ENCODE data around the gene RPLP2. TPM values are rescaled to one million over a fixed set of nuclear protein-coding genes. Genes with fewer than 3 reads are reported as not detected.

Gene RPLP2
- total and polyA plus RNA-seq, 2 experiments from 2014 or later: 263 to 726 TPM

GRCh38 chr11:862081-862661 is 52.4 kb downstream of the RPLP2 start:
- no peak overlapping the region for H2AFZ ChIP-seq
- no peaks in the 10 kb centered on the region for H3F3A ChIP-seq (ENCODE audit: insufficient read depth)
- no peaks in the 10 kb centered on the region for H3K9me2 ChIP-seq (ENCODE audit: insufficient read depth)
- TF ChIP-seq EZH2 (IDR thresholded peaks at IDR 0.05; ENCODE audit: insufficient read depth, poor library complexity, severe bottlenecking) (no peak), EZH2phosphoT487 (IDR thresholded peaks at IDR 0.05; ENCODE audit: insufficient read depth, low read depth) (no peak)
- H3K4me1 ChIP-seq (ENCODE audit: insufficient read depth): 0 out of 2 replicates have a peak, but pooled peaks cover 7% of the 10 kb centered on the region
- H4K20me1 ChIP-seq (ENCODE audit: insufficient read depth): no peaks in the 10 kb centered on the region
- WGBS, 2 experiments (ENCODE audit: low coverage in 1 of 2, low lambda C conversion rate in 2 of 2, missing lambda C conversion rate in 2 of 2): 60 to 70% methylated on average over 19 to 20 of the region's 20 CpGs
- no peak overlapping the region for H3K4me2 ChIP-seq (ENCODE audit: unreplicated experiment)
- no peaks in the 10 kb centered on the region for H3K9me3 ChIP-seq (ENCODE audit: low read depth)
- no peak overlapping the region for H3K27ac ChIP-seq
- no peak for DNase-seq
- H3K79me2 ChIP-seq (ENCODE audit: insufficient read depth): no peaks in the 10 kb centered on the region
- H3K4me3 ChIP-seq: no peak overlapping the region
- in situ Hi-C loops (cut with MboI): no loop called here
- no peaks in the 10 kb centered on the region for H3K27me3 ChIP-seq (replicated peaks; ENCODE audit: insufficient read depth)
- no peaks in the 10 kb centered on the region for H3K36me3 ChIP-seq (ENCODE audit: low read depth)
- H3K9ac ChIP-seq: no peak overlapping the region

Small RNAs within 50 kb of the gene (small RNA-seq; reads per million reads assigned to genes)
- not detected for gene SNORA52 (ENCODE audit: low read depth, low replicate concordance)

Other genes starting within 250 kb of the RPLP2 start
- 0.22 and 2.3 TPM in 2 replicates for gene LMNTD2, start 249.2 kb upstream of the RPLP2 start, total RNA-seq (2014; rRNA removed; shearing (Covaris generic))
- gene LMNTD2, start 249.2 kb upstream of the RPLP2 start, polyA plus RNA-seq (2016; fragmentation: Nextera tagmentation; extraction: Ambion mirVana): 0.35 and 0.36 TPM in 2 replicates
- 18.8 and 19.3 TPM in 2 replicates for gene RASSF7, start 249.0 kb upstream of the RPLP2 start, total RNA-seq (2014; rRNA removed; shearing (Covaris generic))
- gene RASSF7, start 249.0 kb upstream of the RPLP2 start, polyA plus RNA-seq (2016; fragmentation: Nextera tagmentation; extraction: Ambion mirVana): 10.6 and 11.9 TPM in 2 replicates
- 27.7 and 30.5 TPM in 2 replicates for gene PHRF1, start 233.5 kb upstream of the RPLP2 start, total RNA-seq (2014; rRNA removed; shearing (Covaris generic))
- 10.9 and 11.0 TPM in 2 replicates for gene PHRF1, start 233.5 kb upstream of the RPLP2 start, polyA plus RNA-seq (2016; fragmentation: Nextera tagmentation; extraction: Ambion mirVana)
- gene IRF7, start 194.0 kb upstream of the RPLP2 start, total RNA-seq (2014; rRNA removed; shearing (Covaris generic)): 3.7 and 11.8 TPM in 2 replicates
- 4.7 and 5.1 TPM in 2 replicates for gene IRF7, start 194.0 kb upstream of the RPLP2 start, polyA plus RNA-seq (2016; fragmentation: Nextera tagmentation; extraction: Ambion mirVana)
- not detected in 2 replicates for gene CDHR5, start 185.0 kb upstream of the RPLP2 start, total RNA-seq (2014; rRNA removed; shearing (Covaris generic))
- gene CDHR5, start 185.0 kb upstream of the RPLP2 start, polyA plus RNA-seq (2016; fragmentation: Nextera tagmentation; extraction: Ambion mirVana): not detected in 2 replicates
- gene SCT, start 182.8 kb upstream of the RPLP2 start, total RNA-seq (2014; rRNA removed; shearing (Covaris generic)): not detected in 2 replicates
- not detected in 2 replicates for gene SCT, start 182.8 kb upstream of the RPLP2 start, polyA plus RNA-seq (2016; fragmentation: Nextera tagmentation; extraction: Ambion mirVana)
- gene DRD4, start 172.7 kb upstream of the RPLP2 start, total RNA-seq (2014; rRNA removed; shearing (Covaris generic)): not detected in 2 replicates
- not detected in 2 replicates for gene DRD4, start 172.7 kb upstream of the RPLP2 start, polyA plus RNA-seq (2016; fragmentation: Nextera tagmentation; extraction: Ambion mirVana)
- 31.6 and 38.5 TPM in 2 replicates for gene DEAF1, start 114.7 kb upstream of the RPLP2 start, total RNA-seq (2014; rRNA removed; shearing (Covaris generic))
- gene DEAF1, start 114.7 kb upstream of the RPLP2 start, polyA plus RNA-seq (2016; fragmentation: Nextera tagmentation; extraction: Ambion mirVana): 31.7 and 35.0 TPM in 2 replicates
- 27.0 and 37.3 TPM in 2 replicates for gene TMEM80, start 114.2 kb upstream of the RPLP2 start, total RNA-seq (2014; rRNA removed; shearing (Covaris generic))
- gene TMEM80, start 114.2 kb upstream of the RPLP2 start, polyA plus RNA-seq (2016; fragmentation: Nextera tagmentation; extraction: Ambion mirVana): 47.9 and 50.1 TPM in 2 replicates
- 58.3 and 59.7 TPM in 2 replicates for gene EPS8L2, start 103.7 kb upstream of the RPLP2 start, total RNA-seq (2014; rRNA removed; shearing (Covaris generic))
- gene EPS8L2, start 103.7 kb upstream of the RPLP2 start, polyA plus RNA-seq (2016; fragmentation: Nextera tagmentation; extraction: Ambion mirVana): 46.4 and 48.2 TPM in 2 replicates
- gene TALDO1, start 62.5 kb upstream of the RPLP2 start, total RNA-seq (2014; rRNA removed; shearing (Covaris generic)): 185 and 216 TPM in 2 replicates
- gene TALDO1, start 62.5 kb upstream of the RPLP2 start, polyA plus RNA-seq (2016; fragmentation: Nextera tagmentation; extraction: Ambion mirVana): 313 and 318 TPM in 2 replicates
- gene GATD1, start 32.5 kb upstream of the RPLP2 start, total RNA-seq (2014; rRNA removed; shearing (Covaris generic)): 38.3 and 45.0 TPM in 2 replicates
- gene GATD1, start 32.5 kb upstream of the RPLP2 start, polyA plus RNA-seq (2016; fragmentation: Nextera tagmentation; extraction: Ambion mirVana): 27.0 and 27.4 TPM in 2 replicates
- 2.1 and 2.8 TPM in 2 replicates for gene CEND1, start 19.9 kb upstream of the RPLP2 start, total RNA-seq (2014; rRNA removed; shearing (Covaris generic))
- gene CEND1, start 19.9 kb upstream of the RPLP2 start, polyA plus RNA-seq (2016; fragmentation: Nextera tagmentation; extraction: Ambion mirVana): 3.4 and 3.9 TPM in 2 replicates
- 10.5 and 13.9 TPM in 2 replicates for gene SLC25A22, start 11.7 kb upstream of the RPLP2 start, total RNA-seq (2014; rRNA removed; shearing (Covaris generic))
- 18.7 and 19.4 TPM in 2 replicates for gene SLC25A22, start 11.7 kb upstream of the RPLP2 start, polyA plus RNA-seq (2016; fragmentation: Nextera tagmentation; extraction: Ambion mirVana)
- 4.2 and 6.4 TPM in 2 replicates for gene PIDD1, start 4.7 kb upstream of the RPLP2 start, total RNA-seq (2014; rRNA removed; shearing (Covaris generic))
- gene PIDD1, start 4.7 kb upstream of the RPLP2 start, polyA plus RNA-seq (2016; fragmentation: Nextera tagmentation; extraction: Ambion mirVana): 7.3 and 8.5 TPM in 2 replicates
- gene PNPLA2, start 8.9 kb downstream of the RPLP2 start, total RNA-seq (2014; rRNA removed; shearing (Covaris generic)): 35.2 and 38.7 TPM in 2 replicates
- 87.6 and 98.1 TPM in 2 replicates for gene PNPLA2, start 8.9 kb downstream of the RPLP2 start, polyA plus RNA-seq (2016; fragmentation: Nextera tagmentation; extraction: Ambion mirVana)
- 0.38 and 2.3 TPM in 2 replicates for gene CRACR2B, start 18.0 kb downstream of the RPLP2 start, total RNA-seq (2014; rRNA removed; shearing (Covaris generic))
- 1.2 and 2.0 TPM in 2 replicates for gene CRACR2B, start 18.0 kb downstream of the RPLP2 start, polyA plus RNA-seq (2016; fragmentation: Nextera tagmentation; extraction: Ambion mirVana)
- gene CD151, start 23.0 kb downstream of the RPLP2 start, total RNA-seq (2014; rRNA removed; shearing (Covaris generic)): 1,651 and 1,751 TPM in 2 replicates
- 796 and 807 TPM in 2 replicates for gene CD151, start 23.0 kb downstream of the RPLP2 start, polyA plus RNA-seq (2016; fragmentation: Nextera tagmentation; extraction: Ambion mirVana)
- gene POLR2L, start 32.6 kb downstream of the RPLP2 start, total RNA-seq (2014; rRNA removed; shearing (Covaris generic)): 67.8 and 113 TPM in 2 replicates
- gene POLR2L, start 32.6 kb downstream of the RPLP2 start, polyA plus RNA-seq (2016; fragmentation: Nextera tagmentation; extraction: Ambion mirVana): 804 and 820 TPM in 2 replicates
- 340 and 393 TPM in 2 replicates for gene TSPAN4, start 32.9 kb downstream of the RPLP2 start, total RNA-seq (2014; rRNA removed; shearing (Covaris generic))
- gene TSPAN4, start 32.9 kb downstream of the RPLP2 start, polyA plus RNA-seq (2016; fragmentation: Nextera tagmentation; extraction: Ambion mirVana): 343 and 344 TPM in 2 replicates
- 72.3 and 91.9 TPM in 2 replicates for gene CHID1, start 100.8 kb downstream of the RPLP2 start, total RNA-seq (2014; rRNA removed; shearing (Covaris generic))
- gene CHID1, start 100.8 kb downstream of the RPLP2 start, polyA plus RNA-seq (2016; fragmentation: Nextera tagmentation; extraction: Ambion mirVana): 202 and 215 TPM in 2 replicates
- 32.2 and 38.3 TPM in 2 replicates for gene AP2A2, start 115.9 kb downstream of the RPLP2 start, total RNA-seq (2014; rRNA removed; shearing (Covaris generic))
- gene AP2A2, start 115.9 kb downstream of the RPLP2 start, polyA plus RNA-seq (2016; fragmentation: Nextera tagmentation; extraction: Ambion mirVana): 27.5 and 31.1 TPM in 2 replicates
- not detected in 2 replicates for gene MUC6, start 226.8 kb downstream of the RPLP2 start, total RNA-seq (2014; rRNA removed; shearing (Covaris generic))
- not detected in 2 replicates for gene MUC6, start 226.8 kb downstream of the RPLP2 start, polyA plus RNA-seq (2016; fragmentation: Nextera tagmentation; extraction: Ambion mirVana)

All from GM23248 (cell line).